Thyroid gland (tissue), 4 donors: ENCODE data around the gene DSC2. TPM values are rescaled to one million over a fixed set of nuclear protein-coding genes. Genes with fewer than 3 reads are reported as not detected.

Experiments used
- DNase-seq, 2 donors: peaks; one replicate each; pipeline ENCODE4 v3.0.0-alpha.2; 2019
- H3K27ac ChIP-seq, 3 donors: fragments of 200-600 bp; sonication (generic); 1 replicate in 2 of 3; 2 replicates in 1 of 3; pipeline ENCODE4 v1.5.1; 2016 to 2019; ENCODE audit warnings: mild to moderate bottlenecking in 1 of 3, moderate library complexity in 1 of 3
- H3K27me3 ChIP-seq: fragments of 200-600 bp; sonication (generic); one replicate; pipeline ENCODE4 v1.5.1; 2019
- H3K36me3 ChIP-seq, 2 donors: fragments of 200-600 bp; sonication (generic); one replicate each; pipeline ENCODE4 v1.5.1; 2016 to 2019
- H3K4me1 ChIP-seq, 2 donors: fragments of 200-600 bp; sonication (generic); one replicate each; pipeline ENCODE4 v1.5.1; 2017 to 2019
- H3K4me3 ChIP-seq, 3 donors: fragments of 200-600 bp; sonication (generic); replicated peaks in 1 of 3; 1 replicate in 2 of 3; 2 replicates in 1 of 3; pipeline ENCODE4 v1.5.1; 2016; ENCODE audit warnings: mild to moderate bottlenecking in 1 of 3
- H3K9me3 ChIP-seq: fragments of 200-600 bp; sonication (generic); one replicate; pipeline ENCODE4 v1.5.1; 2017
- CTCF ChIP-seq, 6 experiments: fragments of 200-600 bp in 3 of 6; fragments of 450-650 bp in 3 of 6; sonication (generic) in 3 of 6; IDR thresholded peaks; one replicate each; pipeline ENCODE4 v1.5.1; 2016 to 2019; ENCODE audit warnings: antibody characterized with exemption in 6 of 6, mild to moderate bottlenecking in 2 of 6, inconsistent platforms in 1 of 6, moderate library complexity in 1 of 6
- POLR2A ChIP-seq, 2 donors: fragments of 450-650 bp; IDR thresholded peaks; one replicate each; pipeline ENCODE4 v1.6.1; 2017; ENCODE audit warnings: antibody characterized with exemption in 2 of 2, mild to moderate bottlenecking in 2 of 2, moderate library complexity in 1 of 2
- WGBS, 2 donors: methylation state at CpG; one replicate each; pipeline ENCODE4 v1.1.5; 2017; 5-methylcytosine and 5-hydroxymethylcytosine counted together
- intact Hi-C: fragments of 100-400 bp; cut with DNase I; formaldehyde crosslinking; loops from one replicate; pipeline ENCODE4 v1.15.1; 2023
- total RNA-seq, 4 donors: library from RNA; depleted of rRNA; stranded (reverse); fragments of >200 nt; gene quantifications; one replicate each; pipeline ENCODE4 v1.2.3, GENCODE V29; 2016

Gene DSC2
- total RNA-seq, 4 donors from 2014 or later = 7.0 to 11.7 (median 7.5) TPM

- Histone ChIP-seq H3K4me1 (no peaks in the 10 kb centered on the region), H3K4me3 (no peak overlapping the region), H3K27ac (no peak overlapping the region), H3K9me3 (no peaks in the 10 kb centered on the region), H3K36me3 (peaks cover 0 to 3% of the 10 kb centered on the region in 2 donors), H3K27me3 (no peaks in the 10 kb centered on the region)
- no peak for TF ChIP-seq POLR2A (IDR thresholded peaks at IDR 0.05)
- no peak for TF ChIP-seq CTCF (IDR thresholded peaks at IDR 0.05)
- intact Hi-C loops = no loop called here
- DNase-seq = no peak
- 94 to 96% methylated on average over 3 of the region's 3 CpGs for WGBS, 2 donors
Observed at GRCh38 chr18:31088532-31088931, 13.7 kb downstream of the DSC2 start.

- no peak overlapping the region for H3K4me3 ChIP-seq
- intact Hi-C loops = no loop called here
- H3K27ac ChIP-seq = no peak overlapping the region
- no peaks in the 10 kb centered on the region for H3K27me3 ChIP-seq
- 91 to 96% methylated on average over 3 of the region's 3 CpGs for WGBS, 2 donors
- no peaks in the 10 kb centered on the region for H3K36me3 ChIP-seq
- H3K4me1 ChIP-seq = no peaks in the 10 kb centered on the region
- DNase-seq = no peak
- TF ChIP-seq POLR2A (IDR thresholded peaks at IDR 0.05) = no peak
- TF ChIP-seq CTCF (IDR thresholded peaks at IDR 0.05) = no peak
- no peaks in the 10 kb centered on the region for H3K9me3 ChIP-seq
Observed at GRCh38 chr18:31079973-31080372, 22.2 kb downstream of the DSC2 start.

GRCh38 chr18:31077878-31078277 lies 24.3 kb downstream of the DSC2 start:
- TF ChIP-seq POLR2A (IDR thresholded peaks at IDR 0.05) (no peak), CTCF (IDR thresholded peaks at IDR 0.05) (no peak)
- Histone ChIP-seq H3K36me3 (no peaks in the 10 kb centered on the region), H3K4me1 (no peaks in the 10 kb centered on the region), H3K27me3 (no peaks in the 10 kb centered on the region), H3K9me3 (no peaks in the 10 kb centered on the region), H3K27ac (no peak overlapping the region), H3K4me3 (no peak overlapping the region)
- DNase-seq = no peak
- WGBS, 2 donors = 79 to 84% methylated on average over 1 of the region's 1 CpG
- intact Hi-C loops = no loop called here

- WGBS, 2 donors = 95 to 96% methylated on average over 4 of the region's 4 CpGs
- intact Hi-C loops = no loop called here
Observed at GRCh38 chr18:31072175-31072574, 30.0 kb downstream of the DSC2 start.

GRCh38 chr18:31070206-31070605 lies 32.0 kb downstream of the DSC2 start:
- Histone ChIP-seq H3K4me1 (no peaks in the 10 kb centered on the region), H3K9me3 (no peaks in the 10 kb centered on the region), H3K27me3 (no peaks in the 10 kb centered on the region), H3K36me3 (peaks cover 0 to 6% of the 10 kb centered on the region in 2 donors), H3K27ac (no peak overlapping the region), H3K4me3 (no peak overlapping the region)
- no peak for TF ChIP-seq CTCF (IDR thresholded peaks at IDR 0.05)
- TF ChIP-seq POLR2A (IDR thresholded peaks at IDR 0.05) = no peak
- no peak for DNase-seq
- 73 to 78% methylated on average over 3 of the region's 3 CpGs for WGBS, 2 donors
- intact Hi-C loops = no loop called here

More at GRCh38 chr18:31072175-31072574, 30.0 kb downstream of the DSC2 start:
- H3K27me3 ChIP-seq = no peaks in the 10 kb centered on the region
- no peaks in the 10 kb centered on the region for H3K9me3 ChIP-seq
- no peak overlapping the region for H3K27ac ChIP-seq
- no peak for TF ChIP-seq CTCF (IDR thresholded peaks at IDR 0.05)
- TF ChIP-seq POLR2A (IDR thresholded peaks at IDR 0.05) = no peak
- peaks cover 0 to 6% of the 10 kb centered on the region in 2 donors for H3K36me3 ChIP-seq
- H3K4me1 ChIP-seq = no peaks in the 10 kb centered on the region
- no peak for DNase-seq
- no peak overlapping the region for H3K4me3 ChIP-seq
